Measurements from ENCODE around the gene UBR3. TPM values are rescaled to one million over a fixed set of nuclear protein-coding genes. Genes with fewer than 3 reads are reported as not detected.

UBR3 gene
- total and polyA plus RNA-seq, 2 experiments from 2014 or later = 10.7 to 28.0 TPM

- Histone ChIP-seq H3F3A (replicated peaks; ENCODE audit: low read depth) (no peaks in the 10 kb centered on the region), H3K36me3 (ENCODE audit: insufficient read depth) (no peaks in the 10 kb centered on the region), H3K27ac (ENCODE audit: low read depth) (no peak overlapping the region), H2AFZ (no peak overlapping the region), H3K9me2 (ENCODE audit: insufficient read depth) (no peaks in the 10 kb centered on the region), H3K27me3 (ENCODE audit: insufficient read depth) (no peaks in the 10 kb centered on the region), H3K4me3 (no peak overlapping the region), H3K4me2 (no peak overlapping the region), H4K20me1 (replicated peaks; ENCODE audit: insufficient read depth) (no peaks in the 10 kb centered on the region), H3K4me1 (ENCODE audit: insufficient read depth) (no peaks in the 10 kb centered on the region), H3K79me2 (replicated peaks; ENCODE audit: insufficient read depth) (no peaks in the 10 kb centered on the region)
- H3K4me3 Mint-ChIP-seq = no peak overlapping the region
- TF ChIP-seq POLR2AphosphoS5 (IDR thresholded peaks at IDR 0.05; ENCODE audit: low read depth) (no peak), ZNF331 (CRISPR knock-in tag; IDR thresholded peaks at IDR 0.05; ENCODE audit: low read depth) (no peak)
- no peaks in the 10 kb centered on the region for H3K27me3 Mint-ChIP-seq (ENCODE audit: insufficient read depth, low read depth, poor library complexity)
- H3K27ac Mint-ChIP-seq = no peak overlapping the region
- no peaks in the 10 kb centered on the region for H3K9me3 Mint-ChIP-seq
- ATAC-seq (no peak), DNase-seq (ENCODE audit: low spot score) (no peak)
- H3K36me3 Mint-ChIP-seq (ENCODE audit: low read depth) = no peaks in the 10 kb centered on the region
- no peaks in the 10 kb centered on the region; the same call in 2 of the 3 replicates for H3K4me1 Mint-ChIP-seq
Measured at GRCh38 chr2:170038734-170039133, 211.5 kb downstream of the UBR3 start.

GRCh38 chr2:170039401-170040172 is 212.3 kb downstream of the UBR3 start:
- Histone ChIP-seq H3F3A (replicated peaks; ENCODE audit: low read depth) (no peaks in the 10 kb centered on the region), H3K27me3 (ENCODE audit: insufficient read depth) (no peaks in the 10 kb centered on the region), H3K9me2 (ENCODE audit: insufficient read depth) (no peaks in the 10 kb centered on the region), H2AFZ (no peak overlapping the region), H4K20me1 (replicated peaks; ENCODE audit: insufficient read depth) (no peaks in the 10 kb centered on the region), H3K4me1 (ENCODE audit: insufficient read depth) (no peaks in the 10 kb centered on the region), H3K79me2 (replicated peaks; ENCODE audit: insufficient read depth) (no peaks in the 10 kb centered on the region), H3K36me3 (ENCODE audit: insufficient read depth) (no peaks in the 10 kb centered on the region), H3K27ac (ENCODE audit: low read depth) (no peak overlapping the region), H3K4me2 (no peak overlapping the region), H3K4me3 (no peak overlapping the region)
- no peak for DNase-seq (ENCODE audit: low spot score)
- Mint-ChIP-seq H3K4me3 (no peak overlapping the region), H3K27ac (no peak overlapping the region), H3K27me3 (ENCODE audit: insufficient read depth, low read depth, poor library complexity) (no peaks in the 10 kb centered on the region), H3K9me3 (no peaks in the 10 kb centered on the region), H3K4me1 (no peaks in the 10 kb centered on the region; the same call in 2 of the 3 replicates), H3K36me3 (ENCODE audit: low read depth) (no peaks in the 10 kb centered on the region)
- ATAC-seq = no peak
- TF ChIP-seq CTCF (conservative IDR thresholded peaks at IDR 0.05; ENCODE audit: low read depth in 2 of 2) (no peak), EZH2 (IDR thresholded peaks at IDR 0.05; ENCODE audit: low read depth, unreplicated experiment) (no peak), NANOG (IDR thresholded peaks at IDR 0.05; ENCODE audit: borderline replicate concordance) (no peak), JUNB (IDR thresholded peaks at IDR 0.05; ENCODE audit: unreplicated experiment) (no peak), ZNF462 (CRISPR knock-in tag; IDR thresholded peaks at IDR 0.05) (no peak), ZNF114 (CRISPR knock-in tag; IDR thresholded peaks at IDR 0.05) (no peak), STAT1 (IDR thresholded peaks at IDR 0.05; ENCODE audit: unreplicated experiment) (no peak), EZH2phosphoT487 (IDR thresholded peaks at IDR 0.05; ENCODE audit: unreplicated experiment) (no peak), ZNF331 (CRISPR knock-in tag; IDR thresholded peaks at IDR 0.05; ENCODE audit: low read depth) (no peak), CREB1 (CRISPR knock-in tag; IDR thresholded peaks at IDR 0.05; ENCODE audit: low read depth) (no peak)

Data from GM23338 (cell line).